Measurements from ENCODE around the gene ACAP3.
"Not testable (repeated sequence)": the region's sequence is repeated elsewhere in the genome, so short reads cannot be mapped to it uniquely, and the experiment has no call there.

Gene ACAP3

DNA sequence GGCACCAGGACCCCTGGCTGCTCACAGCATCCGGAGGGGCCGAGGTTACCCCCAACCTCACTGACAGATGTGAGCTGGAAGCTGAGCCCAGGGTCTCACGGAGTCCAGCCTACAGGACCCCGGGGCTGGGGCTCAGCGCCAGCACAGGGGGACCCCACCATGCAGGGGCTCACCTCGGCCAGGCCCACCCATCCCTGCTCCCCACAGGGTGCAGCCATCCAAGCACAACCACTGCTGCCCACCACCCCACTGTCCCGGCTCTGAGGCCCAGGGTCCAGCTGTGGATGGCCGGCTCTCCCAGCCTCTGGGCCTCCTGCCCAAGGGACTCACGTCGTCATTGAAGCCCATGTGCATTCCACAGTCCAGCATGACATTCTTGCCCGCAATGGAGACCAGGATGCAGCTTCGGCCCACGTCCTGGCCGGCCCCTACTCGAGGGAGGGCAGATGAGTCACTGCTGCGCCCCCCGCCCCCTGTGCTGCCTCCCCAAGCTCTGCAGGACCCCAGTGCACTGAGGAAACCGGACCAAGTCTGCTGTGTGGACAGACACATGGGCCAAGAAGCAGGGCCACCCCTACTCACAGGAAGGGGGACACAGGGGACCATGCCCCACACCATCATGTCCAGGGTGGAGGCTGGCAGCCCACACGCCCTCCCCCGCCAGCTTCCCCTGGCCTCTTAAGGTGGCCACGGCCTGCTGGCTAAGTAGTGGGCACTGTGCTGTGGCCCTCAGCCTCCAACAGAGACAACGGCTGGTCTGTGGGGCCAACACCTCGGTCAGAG, 13.1 kb upstream of the ACAP3 start:
- in situ Hi-C loops (cut with MboI; ENCODE audit: low sequenced_read_pairs, unreplicated experiment), result no loop called here
- no peak for DNase-seq (ENCODE audit: low spot score)
- TF ChIP-seq CTCF (IDR thresholded peaks at IDR 0.05; ENCODE audit: borderline replicate concordance, control extremely low read depth, extremely low read depth, insufficient read depth, missing control alignments), result no peak

GRCh38 chr1:1319646-1319941, 11.9 kb upstream of the ACAP3 start:
- in situ Hi-C loops (cut with MboI; ENCODE audit: low sequenced_read_pairs, unreplicated experiment), result no loop called here
- no peak for DNase-seq (ENCODE audit: low spot score)
- TF ChIP-seq CTCF (IDR thresholded peaks at IDR 0.05; ENCODE audit: borderline replicate concordance, control extremely low read depth, extremely low read depth, insufficient read depth, missing control alignments), result no peak

- DNase-seq (ENCODE audit: low spot score), result no peak
- no peak for TF ChIP-seq CTCF (IDR thresholded peaks at IDR 0.05; ENCODE audit: borderline replicate concordance, control extremely low read depth, extremely low read depth, insufficient read depth, missing control alignments)
- in situ Hi-C loops (cut with MboI; ENCODE audit: low sequenced_read_pairs, unreplicated experiment), result no loop called here
Observed at GRCh38 chr1:1318777-1319645, 11.3 kb upstream of the ACAP3 start.

DNA sequence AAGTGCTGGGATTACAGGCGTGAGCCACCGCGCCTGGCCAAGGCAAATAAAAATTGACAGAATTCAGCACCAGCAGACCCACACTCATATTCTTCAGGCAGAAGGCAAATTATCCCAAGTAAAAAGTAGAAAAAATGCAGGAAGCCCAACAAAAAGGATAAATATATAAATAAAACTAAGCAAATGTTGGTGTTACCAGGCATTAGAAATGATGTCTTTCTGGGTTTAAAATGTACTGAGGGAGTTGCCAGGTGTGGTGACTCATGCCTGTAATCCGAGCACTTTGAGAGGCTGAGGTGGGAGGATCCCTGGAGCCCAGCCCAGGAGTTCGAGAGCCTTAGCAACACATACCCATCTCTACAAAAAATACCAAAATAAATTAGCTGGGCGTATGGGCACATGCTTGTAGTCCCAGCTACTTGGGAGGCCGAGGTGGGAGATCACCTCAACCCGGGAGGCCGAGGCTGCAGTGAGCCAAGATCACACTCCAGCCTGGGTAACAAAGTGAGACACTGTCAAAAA, 10.5 kb upstream of the ACAP3 start:
- DNase-seq (ENCODE audit: low spot score), result no peak
- TF ChIP-seq CTCF (IDR thresholded peaks at IDR 0.05; ENCODE audit: borderline replicate concordance, control extremely low read depth, extremely low read depth, insufficient read depth, missing control alignments), result no peak
- in situ Hi-C loops (cut with MboI; ENCODE audit: low sequenced_read_pairs, unreplicated experiment), result no loop called here

- no peak for TF ChIP-seq CTCF (IDR thresholded peaks at IDR 0.05; ENCODE audit: borderline replicate concordance, control extremely low read depth, extremely low read depth, insufficient read depth, missing control alignments)
- no peak for DNase-seq (ENCODE audit: low spot score)
- in situ Hi-C loops (cut with MboI; ENCODE audit: low sequenced_read_pairs, unreplicated experiment), result no loop called here
Observed at GRCh38 chr1:1317420-1317819, 9.7 kb upstream of the ACAP3 start.

DNA sequence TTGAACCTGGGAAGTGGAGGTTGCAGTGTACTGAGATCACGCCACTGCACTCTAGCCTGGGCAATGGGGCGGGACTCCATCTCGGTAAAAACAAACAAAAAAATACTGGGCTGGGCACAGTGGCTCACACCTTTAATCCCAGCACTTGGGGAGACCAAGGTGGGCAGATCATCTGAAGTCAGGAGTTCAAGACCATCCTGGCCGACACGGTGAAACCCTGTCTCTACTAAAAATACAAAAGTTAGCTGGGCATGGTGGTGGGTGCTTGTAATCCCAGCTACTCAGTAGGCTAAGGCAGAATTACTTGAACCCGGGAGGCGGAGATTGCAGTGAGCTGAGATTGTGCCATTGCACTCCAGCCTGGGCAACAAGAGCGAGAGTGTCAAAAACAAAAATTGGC, 8.5 kb upstream of the ACAP3 start:
- in situ Hi-C loops (cut with MboI; ENCODE audit: low sequenced_read_pairs, unreplicated experiment); DNase-seq (ENCODE audit: low spot score): not testable (repeated sequence)

DNA sequence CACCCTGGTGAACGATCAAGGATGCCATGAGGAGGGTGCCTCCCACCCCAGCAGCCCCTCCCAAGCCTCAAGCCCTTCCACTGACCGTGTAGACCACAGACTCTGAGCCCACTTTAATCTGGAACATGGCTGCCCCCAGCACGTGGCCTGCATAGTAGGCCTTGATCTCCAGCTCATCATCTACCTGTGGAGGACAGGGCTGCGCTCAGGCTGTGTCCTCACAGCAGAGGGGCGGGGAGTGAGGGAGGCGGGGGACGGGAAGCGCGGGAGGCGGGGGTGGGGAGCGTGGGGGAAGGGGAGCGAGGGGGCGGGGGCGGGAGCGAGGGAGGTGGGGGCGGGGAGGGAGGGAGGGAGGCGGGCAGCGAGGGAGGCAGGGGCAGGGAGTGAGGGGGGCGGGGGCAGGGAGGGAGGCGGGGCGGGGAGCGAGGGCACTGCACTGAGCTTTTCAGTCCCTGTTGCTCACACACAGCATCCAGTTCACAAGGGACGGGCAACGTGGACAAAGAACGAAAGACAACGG, 7.8 kb upstream of the ACAP3 start:
- in situ Hi-C loops (cut with MboI; ENCODE audit: low sequenced_read_pairs, unreplicated experiment), result no loop called here
- no peak for DNase-seq (ENCODE audit: low spot score)
- no peak for TF ChIP-seq CTCF (IDR thresholded peaks at IDR 0.05; ENCODE audit: borderline replicate concordance, control extremely low read depth, extremely low read depth, insufficient read depth, missing control alignments)

All from GM13976 (cell line).